ENCODE data around the gene CRABP2.

DNA sequence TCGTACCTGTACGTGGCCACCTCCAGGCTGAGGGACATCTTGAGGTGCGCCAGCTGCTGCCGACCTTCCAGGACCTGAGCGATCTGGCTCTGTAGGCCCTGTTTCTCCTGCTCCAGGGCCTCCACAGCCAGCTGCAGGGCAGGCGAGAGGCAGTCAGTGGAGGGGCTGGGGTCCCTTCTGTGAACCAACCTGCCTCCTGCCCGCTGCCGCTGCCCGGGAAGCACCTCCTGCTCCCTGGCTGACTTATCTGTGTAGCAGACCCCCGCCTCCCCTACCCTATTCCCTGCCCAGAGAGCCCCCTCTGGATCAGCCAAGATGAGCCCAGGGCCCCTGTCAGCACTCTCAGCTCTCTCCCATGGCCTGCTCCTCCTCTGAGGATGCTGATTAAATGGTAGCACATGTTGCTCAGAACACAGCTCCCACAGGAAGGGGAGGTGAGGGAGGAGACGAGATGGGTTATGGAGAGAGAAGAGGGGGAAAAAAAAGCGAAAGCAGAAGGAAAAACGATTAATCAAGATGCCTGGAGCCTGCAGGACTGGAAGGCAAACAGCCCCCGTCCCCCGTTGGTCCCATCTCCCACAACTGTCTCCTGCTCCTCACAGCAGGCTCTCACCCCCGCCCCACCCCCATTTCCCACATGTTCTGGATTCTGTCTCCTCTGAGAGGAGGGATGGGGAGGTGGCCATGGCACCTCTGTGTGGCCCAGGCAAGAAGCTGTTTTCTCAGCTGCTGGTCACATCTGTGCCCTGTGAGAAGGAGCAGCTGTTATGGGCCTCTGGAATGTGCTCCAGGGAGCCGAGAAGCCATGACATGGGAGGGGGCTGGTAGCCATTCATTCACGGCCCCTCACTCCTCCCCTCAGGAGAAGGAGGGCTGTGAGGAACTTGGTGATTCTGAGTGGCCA, 29.9 kb downstream of the CRABP2 start:
- no peak for TF ChIP-seq POLR2A (IDR thresholded peaks at IDR 0.05; ENCODE audit: low read depth, low read length)
- TF ChIP-seq TAF1 (IDR thresholded peaks at IDR 0.05; ENCODE audit: low read depth, low read length) = no peak
- no peak for TF ChIP-seq POLR2AphosphoS5 (IDR thresholded peaks at IDR 0.05; ENCODE audit: low read depth, low read length)
- TF ChIP-seq SPI1 (IDR thresholded peaks at IDR 0.05; ENCODE audit: low read depth, low read length) = no peak
- TF ChIP-seq POU2F2 (IDR thresholded peaks at IDR 0.05; ENCODE audit: low read depth, low read length) = no peak
